A673 (cell line): Measurements from ENCODE around the gene ECD. TPM values are rescaled to one million over a fixed set of nuclear protein-coding genes. Genes with fewer than 3 reads are reported as not detected.
"Not testable (repeated sequence)": the region's sequence is repeated elsewhere in the genome, so short reads cannot be mapped to it uniquely, and the experiment has no call there.

Experiments
- BruUV-seq: library from RNA; stranded (reverse); fragments of 400-500 nt; replicated peaks from 2 replicates; lab custom pipeline; 2021; lab: Mats Ljungman, UMichigan
- CTCF ChIA-PET: fragments of 300-600 bp; sonication (Branson Sonifier 250); formaldehyde crosslinking; loops from one replicate; lab custom pipeline; 2022; ENCODE audit warnings: antibody characterized with exemption; lab: Charles Lee
- POLR2A ChIA-PET: fragments of 300-600 bp; sonication (Branson Sonifier 250); formaldehyde crosslinking; loops from one replicate; lab custom pipeline; 2022; ENCODE audit warnings: antibody characterized with exemption; ENCODE audit not compliant: low non-redundant PET; lab: Charles Lee
- DNase-seq: peaks from one replicate; pipeline ENCODE4 v3.0.0-alpha.2; 2015; ENCODE audit warnings: low spot score
- H3K27ac ChIP-seq: fragments of 200-600 bp; sonication (generic); 2 replicates; pipeline ENCODE4 v1.5.1; 2016; ENCODE audit warnings: mixed run types, low read depth, mild to moderate bottlenecking, mixed read lengths, antibody characterized with exemption, low read length; ENCODE audit not compliant: poor library complexity, severe bottlenecking
- H3K27me3 ChIP-seq: fragments of 200-600 bp; sonication (generic); replicated peaks from 2 replicates; pipeline ENCODE4 v1.6.1; 2017; ENCODE audit warnings: mixed run types, low read depth, mild to moderate bottlenecking, mixed read lengths, antibody characterized with exemption, low read length; ENCODE audit not compliant: insufficient read depth, poor library complexity
- H3K36me3 ChIP-seq: fragments of 200-600 bp; sonication (generic); 2 replicates; pipeline ENCODE4 v1.6.1; 2016; ENCODE audit warnings: mixed run types, mild to moderate bottlenecking, mixed read lengths, antibody characterized with exemption, low read length; ENCODE audit not compliant: insufficient read depth, poor library complexity, severe bottlenecking
- H3K4me1 ChIP-seq: fragments of 200-600 bp; sonication (generic); 2 replicates; pipeline ENCODE4 v1.6.1; 2017; ENCODE audit warnings: mixed run types, mild to moderate bottlenecking, mixed read lengths, antibody characterized with exemption, low read length; ENCODE audit not compliant: insufficient read depth, poor library complexity, severe bottlenecking
- H3K4me3 ChIP-seq: fragments of 200-600 bp; sonication (generic); 2 replicates; pipeline ENCODE4 v1.5.1; 2016; ENCODE audit warnings: low read depth, mixed run types, mild to moderate bottlenecking, mixed read lengths, low read length; ENCODE audit not compliant: poor library complexity, severe bottlenecking
- H3K9me3 ChIP-seq: fragments of 200-600 bp; sonication (generic); 2 replicates; pipeline ENCODE4 v1.6.1; 2016; ENCODE audit warnings: mixed run types, low read depth, mild to moderate bottlenecking, mixed read lengths, antibody characterized with exemption, low read length; ENCODE audit not compliant: poor library complexity, severe bottlenecking
- EZH2 ChIP-seq: fragments of 200-600 bp; sonication (generic); IDR thresholded peaks from 2 replicates; pipeline ENCODE4 v1.6.1; 2017; ENCODE audit warnings: borderline replicate concordance, low read depth, mild to moderate bottlenecking, mixed read lengths, antibody characterized with exemption, low read length; ENCODE audit not compliant: poor library complexity, severe bottlenecking
- intact Hi-C: fragments of 100-400 bp; cut with micrococcal nuclease; formaldehyde crosslinking; loops from one replicate; pipeline ENCODE4 v1.10.0; 2022; ENCODE audit not compliant: unreplicated experiment
- total RNA-seq: library from RNA; stranded (reverse); gene quantifications from 2 replicates; pipeline ENCODE4 v1.2.3, GENCODE V29; 2021
- TF ChIP-seq, protein P1 (sequence below): fragments of 300-800, 200-600 bp; sonication (generic); conservative IDR thresholded peaks from 2 replicates; pipeline ENCODE4 v1.5.1; 2017; ENCODE audit warnings: low read depth, mild to moderate bottlenecking, antibody characterized with exemption, low read length, moderate library complexity, mixed read lengths

The ECD gene
- total RNA-seq, 1 experiment from 2014 or later, result 37.4 TPM

DNA sequence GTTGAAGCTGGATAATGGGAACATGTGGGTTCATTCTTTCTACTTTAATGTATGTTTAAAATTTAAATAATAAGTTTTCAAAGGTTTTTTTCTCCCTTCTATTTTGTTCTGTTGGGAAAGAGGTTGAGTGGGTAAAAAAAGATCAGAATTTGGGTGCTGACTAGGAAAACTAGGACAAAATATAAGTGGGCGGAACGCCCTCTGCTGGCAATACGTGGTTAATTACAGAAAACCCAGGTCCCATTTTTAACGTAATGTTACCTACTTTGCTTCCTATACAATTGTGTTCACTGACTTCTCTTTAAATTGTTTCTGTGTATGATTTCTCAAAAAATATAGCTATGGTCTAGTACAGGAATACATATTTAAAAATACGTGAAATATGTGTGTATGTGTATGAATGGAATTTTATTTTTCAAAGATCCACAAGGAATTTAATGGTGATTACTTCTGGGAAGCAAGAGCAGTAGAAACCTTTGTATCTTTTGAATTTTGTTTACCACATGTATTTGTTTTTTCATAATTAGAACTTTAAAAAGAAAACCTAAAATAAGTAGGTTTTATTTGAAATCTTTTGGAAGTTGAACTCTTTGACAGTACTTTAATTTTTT is 8.7 kb downstream of the ECD start:
- TSS peak; percentile 18 for BruUV-seq
- ChIA-PET POLR2A (no interaction called here), CTCF (no interaction called here)
- no peak overlapping the region for H3K27ac ChIP-seq
- H3K4me1 ChIP-seq, result no peaks in the 10 kb centered on the region
- peak; percentile 68 for DNase-seq
- H3K4me3 ChIP-seq, result no peak overlapping the region
- H3K9me3 ChIP-seq, result no peaks in the 10 kb centered on the region
- intact Hi-C loops, result loop anchor here (5.0 kb wide), 1 partner anchor 797 kb away; no protein-coding TSS in a partner anchor
- H3K36me3 ChIP-seq, result peaks cover 41% of the 10 kb centered on the region
- H3K27me3 ChIP-seq, result no peaks in the 10 kb centered on the region
- TF ChIP-seq, protein P1, sequence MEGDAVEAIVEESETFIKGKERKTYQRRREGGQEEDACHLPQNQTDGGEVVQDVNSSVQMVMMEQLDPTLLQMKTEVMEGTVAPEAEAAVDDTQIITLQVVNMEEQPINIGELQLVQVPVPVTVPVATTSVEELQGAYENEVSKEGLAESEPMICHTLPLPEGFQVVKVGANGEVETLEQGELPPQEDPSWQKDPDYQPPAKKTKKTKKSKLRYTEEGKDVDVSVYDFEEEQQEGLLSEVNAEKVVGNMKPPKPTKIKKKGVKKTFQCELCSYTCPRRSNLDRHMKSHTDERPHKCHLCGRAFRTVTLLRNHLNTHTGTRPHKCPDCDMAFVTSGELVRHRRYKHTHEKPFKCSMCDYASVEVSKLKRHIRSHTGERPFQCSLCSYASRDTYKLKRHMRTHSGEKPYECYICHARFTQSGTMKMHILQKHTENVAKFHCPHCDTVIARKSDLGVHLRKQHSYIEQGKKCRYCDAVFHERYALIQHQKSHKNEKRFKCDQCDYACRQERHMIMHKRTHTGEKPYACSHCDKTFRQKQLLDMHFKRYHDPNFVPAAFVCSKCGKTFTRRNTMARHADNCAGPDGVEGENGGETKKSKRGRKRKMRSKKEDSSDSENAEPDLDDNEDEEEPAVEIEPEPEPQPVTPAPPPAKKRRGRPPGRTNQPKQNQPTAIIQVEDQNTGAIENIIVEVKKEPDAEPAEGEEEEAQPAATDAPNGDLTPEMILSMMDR, result peak; percentile 83
- TF ChIP-seq EZH2, result no peak

DNA sequence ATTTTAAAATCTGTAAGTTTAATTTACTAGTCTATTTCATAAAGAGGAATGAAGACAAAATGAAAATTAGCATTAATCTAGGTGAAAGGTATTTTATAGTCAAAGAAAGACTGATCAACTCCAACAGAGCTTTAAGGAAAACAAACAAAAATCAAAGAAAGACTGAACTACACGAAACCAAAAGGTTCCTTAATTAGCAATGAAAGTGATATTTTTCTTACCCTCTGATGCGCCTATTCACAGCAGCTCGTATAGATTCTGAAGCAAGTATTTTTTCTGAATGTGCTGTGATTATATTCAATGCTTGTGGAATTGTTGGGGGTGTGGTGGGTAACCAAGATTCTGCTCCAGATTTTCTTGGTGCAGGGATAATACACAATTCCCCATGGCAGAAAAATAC is 11.8 kb downstream of the ECD start:
- no peak overlapping the region for H3K4me3 ChIP-seq
- BruUV-seq, result no TSS peak
- no peaks in the 10 kb centered on the region for H3K4me1 ChIP-seq
- CTCF ChIA-PET, result no interaction called here
- no peaks in the 10 kb centered on the region for H3K27me3 ChIP-seq
- H3K9me3 ChIP-seq, result no peaks in the 10 kb centered on the region
- peaks cover 36% of the 10 kb centered on the region for H3K36me3 ChIP-seq
- H3K27ac ChIP-seq, result no peak overlapping the region
- intact Hi-C loops, result loop anchor here (5.0 kb wide), 1 partner anchor 794 kb away; no protein-coding TSS in a partner anchor
- TF ChIP-seq, protein P1, result no peak
- TF ChIP-seq EZH2, result no peak
- DNase-seq, result no peak
- POLR2A ChIA-PET, result no interaction called here

DNA sequence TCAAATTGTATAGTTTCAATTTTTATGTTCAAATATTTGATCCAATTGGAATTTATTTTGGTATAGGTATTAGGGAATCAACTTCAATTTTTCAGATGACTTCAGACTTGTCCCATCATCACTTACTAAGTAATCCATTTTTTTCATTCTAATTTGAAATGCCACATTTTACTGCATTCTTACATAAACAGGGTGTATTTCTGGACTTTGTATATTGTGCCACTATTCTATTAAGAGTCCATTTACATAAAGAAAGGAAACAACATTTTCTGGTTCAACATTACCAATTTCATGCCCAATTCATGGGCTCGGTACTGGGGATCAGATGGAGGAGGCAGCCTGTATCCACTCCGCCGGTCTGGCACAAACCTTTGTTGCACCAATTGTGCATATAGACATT is 15.8 kb downstream of the ECD start:
- no TSS peak for BruUV-seq
- CTCF ChIA-PET, result no interaction called here
- peak; percentile 45 for DNase-seq
- Histone ChIP-seq H3K4me3 (no peak overlapping the region), H3K27me3 (no peaks in the 10 kb centered on the region), H3K9me3 (no peaks in the 10 kb centered on the region), H3K27ac (no peak overlapping the region), H3K4me1 (no peaks in the 10 kb centered on the region), H3K36me3 (peaks cover 53% of the 10 kb centered on the region)
- POLR2A ChIA-PET, result interaction anchor here (0.5 kb wide), 1 partner anchor 1177 kb away, joined by 4 read pairs; no protein-coding TSS in a partner anchor
- TF ChIP-seq EZH2, result no peak
- TF ChIP-seq, protein P1, result no peak
- intact Hi-C loops, result no loop called here

DNA sequence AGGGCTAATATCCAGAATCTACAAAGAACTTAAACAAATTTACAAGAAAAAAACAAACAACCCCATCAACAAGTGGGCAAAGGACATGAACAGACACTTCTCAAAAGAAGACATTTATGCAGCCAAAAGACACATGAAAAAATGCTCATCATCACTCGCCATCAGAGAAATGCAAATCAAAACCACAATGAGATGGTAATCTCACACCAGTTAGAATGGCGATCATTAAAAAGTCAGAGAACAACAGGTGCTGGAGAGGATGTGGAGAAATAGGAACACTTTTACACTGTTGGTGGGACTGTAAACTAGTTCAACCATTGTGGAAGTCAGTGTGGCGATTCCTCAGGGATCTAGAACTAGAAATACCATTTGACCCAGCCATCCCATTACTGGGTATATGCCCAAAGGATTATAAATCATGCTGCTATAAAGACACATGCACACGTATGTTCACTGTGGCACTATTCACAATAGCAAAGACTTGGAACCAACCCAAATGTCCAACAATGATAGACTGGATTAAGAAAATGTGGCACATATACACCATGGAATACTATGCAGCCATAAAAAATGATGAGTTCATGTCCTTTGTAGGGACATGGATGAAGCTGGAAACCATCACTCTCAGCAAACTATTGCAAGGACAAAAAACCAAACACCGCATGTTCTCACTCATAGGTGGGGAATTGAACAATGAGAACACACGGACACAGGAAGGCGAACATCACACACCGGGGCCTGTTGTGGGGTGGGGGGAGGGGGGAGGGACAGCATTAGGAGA is 17.0 kb downstream of the ECD start:
- H3K27ac ChIP-seq, DNase-seq, CTCF ChIA-PET, H3K27me3 ChIP-seq, H3K4me1 ChIP-seq, POLR2A ChIA-PET, H3K9me3 ChIP-seq, intact Hi-C loops, BruUV-seq, H3K4me3 ChIP-seq: not testable (repeated sequence)
- H3K36me3 ChIP-seq, result peaks cover 55% of the 10 kb centered on the region
